HG03066 (cell line): ENCODE data around the gene ZWILCH.
"Not testable (repeated sequence)": the region's sequence is repeated elsewhere in the genome, so short reads cannot be mapped to it uniquely, and the experiment has no call there.

Experiments used
- ATAC-seq: cut with Tn5 transposase; IDR thresholded peaks from one replicate; pipeline ENCODE4 v1.9.1; 2021; ENCODE audit warnings: low read depth; ENCODE audit not compliant: unreplicated experiment

ZWILCH gene

GRCh38 chr15:66484539-66485112 lies 20.5 kb upstream of the ZWILCH start:
- ATAC-seq: no peak

- no peak for ATAC-seq
These were observed 18.2 kb upstream of the ZWILCH start for GRCh38 chr15:66486887-66487286.

- no peak for ATAC-seq
These were observed 16.6 kb upstream of the ZWILCH start for GRCh38 chr15:66488525-66488924.

- ATAC-seq: no peak
These were observed 15.8 kb upstream of the ZWILCH start for GRCh38 chr15:66489179-66489791.

GRCh38 chr15:66491846-66492245 lies 13.3 kb upstream of the ZWILCH start:
- no peak for ATAC-seq

- ATAC-seq: no peak
These were observed 10.9 kb upstream of the ZWILCH start for GRCh38 chr15:66494262-66494661.

GRCh38 chr15:66496951-66497501 lies 8.1 kb upstream of the ZWILCH start:
- no peak for ATAC-seq

GRCh38 chr15:66497502-66498455 lies 7.3 kb upstream of the ZWILCH start, which contains the start of gene SNAPC5:
Gene SNAPC5 (minus strand): TSS chr15:66497762. CDS start chr15:66497731, 31 bp downstream.
- ATAC-seq: peak; percentile 76

GRCh38 chr15:66498501-66499386 lies 6.4 kb upstream of the ZWILCH start:
- ATAC-seq: no peak

GRCh38 chr15:66500346-66500745 lies 4.8 kb upstream of the ZWILCH start:
- ATAC-seq: not testable (repeated sequence)

- no peak for ATAC-seq
These were observed 2.6 kb upstream of the ZWILCH start for GRCh38 chr15:66502491-66502890.

- ATAC-seq: not testable (repeated sequence)
These were observed 2.0 kb upstream of the ZWILCH start for GRCh38 chr15:66503041-66503648.

GRCh38 chr15:66503780-66504562 lies 1.2 kb upstream of the ZWILCH start:
- no peak for ATAC-seq

GRCh38 chr15:66505430-66505811 lies 295 bp downstream of the ZWILCH start:
- ATAC-seq: no peak

GRCh38 chr15:66505818-66506217 lies 692 bp downstream of the ZWILCH start:
- ATAC-seq: no peak

- ATAC-seq: no peak
These were observed 3.3 kb downstream of the ZWILCH start for GRCh38 chr15:66508293-66508883.

GRCh38 chr15:66514586-66514985 lies 9.5 kb downstream of the ZWILCH start:
- no peak for ATAC-seq

- ATAC-seq: no peak
These were observed 10.8 kb downstream of the ZWILCH start for GRCh38 chr15:66515901-66516322.

- no peak for ATAC-seq
These were observed 18.8 kb downstream of the ZWILCH start for GRCh38 chr15:66523926-66524325.
